ENCODE data around the gene GAB1. TPM values are rescaled to one million over a fixed set of nuclear protein-coding genes. Genes with fewer than 3 reads are reported as not detected.

Gene GAB1
- total RNA-seq, 3 donors from 2014 or later: 24.8 to 67.5 (median 38.7) TPM

DNA sequence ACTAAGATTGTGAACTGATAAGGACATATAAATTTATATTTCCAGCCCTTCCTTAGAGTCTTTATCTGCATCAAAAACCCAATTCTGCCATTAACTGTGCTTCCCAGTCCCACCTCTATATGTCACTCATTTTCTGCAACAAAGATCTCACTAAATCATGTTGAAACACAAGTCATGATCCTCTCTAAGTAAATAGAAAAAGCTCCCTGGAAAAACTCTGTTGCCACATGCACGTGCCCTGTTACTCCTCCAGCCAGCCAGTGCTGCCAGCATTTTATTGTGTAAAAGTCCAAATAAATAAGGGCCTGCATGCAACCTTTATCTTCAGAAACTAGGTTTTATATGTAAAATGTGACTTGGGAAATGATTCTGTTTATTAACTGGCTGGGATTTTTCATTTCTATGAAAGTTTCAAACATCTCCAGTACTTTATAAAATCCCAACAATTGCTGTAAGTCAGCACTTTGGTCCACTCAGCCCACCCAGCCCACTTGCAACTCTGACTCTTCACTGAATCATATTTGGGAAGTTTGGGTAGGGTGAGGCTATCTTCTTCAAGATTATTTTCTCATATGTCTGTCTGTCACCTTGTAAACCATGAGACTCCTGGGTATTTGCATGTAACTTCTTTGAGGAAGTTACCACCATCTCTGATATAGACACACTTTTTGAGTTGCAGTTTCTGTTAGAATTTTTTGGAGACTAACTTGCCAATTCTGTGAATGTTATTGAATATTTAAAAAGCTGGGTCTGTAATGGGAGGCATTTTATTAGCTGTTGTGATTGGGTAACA, 136.9 kb downstream of the GAB1 start:
- H3K4me3 ChIP-seq: no peak overlapping the region
- H3K4me1 ChIP-seq: no peaks in the 10 kb centered on the region
- H3K36me3 ChIP-seq: no peaks in the 10 kb centered on the region
- H3K27me3 ChIP-seq: no peaks in the 10 kb centered on the region
- TF ChIP-seq POLR2A (IDR thresholded peaks at IDR 0.05) (no peak), POLR2AphosphoS5 (IDR thresholded peaks at IDR 0.05) (no peak)
- TF ChIP-seq, protein P1, sequence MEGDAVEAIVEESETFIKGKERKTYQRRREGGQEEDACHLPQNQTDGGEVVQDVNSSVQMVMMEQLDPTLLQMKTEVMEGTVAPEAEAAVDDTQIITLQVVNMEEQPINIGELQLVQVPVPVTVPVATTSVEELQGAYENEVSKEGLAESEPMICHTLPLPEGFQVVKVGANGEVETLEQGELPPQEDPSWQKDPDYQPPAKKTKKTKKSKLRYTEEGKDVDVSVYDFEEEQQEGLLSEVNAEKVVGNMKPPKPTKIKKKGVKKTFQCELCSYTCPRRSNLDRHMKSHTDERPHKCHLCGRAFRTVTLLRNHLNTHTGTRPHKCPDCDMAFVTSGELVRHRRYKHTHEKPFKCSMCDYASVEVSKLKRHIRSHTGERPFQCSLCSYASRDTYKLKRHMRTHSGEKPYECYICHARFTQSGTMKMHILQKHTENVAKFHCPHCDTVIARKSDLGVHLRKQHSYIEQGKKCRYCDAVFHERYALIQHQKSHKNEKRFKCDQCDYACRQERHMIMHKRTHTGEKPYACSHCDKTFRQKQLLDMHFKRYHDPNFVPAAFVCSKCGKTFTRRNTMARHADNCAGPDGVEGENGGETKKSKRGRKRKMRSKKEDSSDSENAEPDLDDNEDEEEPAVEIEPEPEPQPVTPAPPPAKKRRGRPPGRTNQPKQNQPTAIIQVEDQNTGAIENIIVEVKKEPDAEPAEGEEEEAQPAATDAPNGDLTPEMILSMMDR (IDR thresholded peaks at IDR 0.05): no peak
- intact Hi-C loops (cut with DNase I; ENCODE audit: low total_unique reads): no loop called here
- H3K27ac ChIP-seq: no peak overlapping the region
- DNase-seq (ENCODE audit: low spot score in 2 of 2): no peak
- no peaks in the 10 kb centered on the region for H3K9me3 ChIP-seq

DNA sequence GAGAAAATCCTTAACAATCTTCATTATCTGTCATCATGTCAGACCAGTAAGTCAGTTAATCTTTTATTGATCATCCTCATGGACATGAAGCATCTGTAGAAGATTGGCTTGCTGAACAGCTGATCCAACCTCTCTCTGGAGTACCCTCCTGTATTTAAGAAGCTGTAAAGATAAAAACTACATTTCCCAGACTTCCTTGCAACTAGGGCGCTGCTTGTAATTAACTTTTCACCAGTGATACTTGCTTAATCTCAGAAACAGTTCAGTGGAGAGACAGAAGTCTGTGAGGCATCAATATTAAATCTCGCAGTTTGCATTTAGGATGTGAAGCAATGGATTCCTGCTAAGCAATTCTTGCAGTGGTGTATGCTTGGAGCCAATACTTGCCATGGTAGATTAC, 140.8 kb downstream of the GAB1 start:
- intact Hi-C loops (cut with DNase I; ENCODE audit: low total_unique reads): no loop called here
- no peak overlapping the region for H3K27ac ChIP-seq
- no peak overlapping the region for H3K4me3 ChIP-seq
- no peaks in the 10 kb centered on the region for H3K4me1 ChIP-seq
- H3K27me3 ChIP-seq: no peaks in the 10 kb centered on the region
- no peaks in the 10 kb centered on the region for H3K9me3 ChIP-seq
- TF ChIP-seq, protein P1 (IDR thresholded peaks at IDR 0.05): no peak
- TF ChIP-seq POLR2A (IDR thresholded peaks at IDR 0.05) (no peak), POLR2AphosphoS5 (IDR thresholded peaks at IDR 0.05) (no peak)
- no peak for DNase-seq (ENCODE audit: low spot score in 2 of 2)
- H3K36me3 ChIP-seq: no peaks in the 10 kb centered on the region

DNA sequence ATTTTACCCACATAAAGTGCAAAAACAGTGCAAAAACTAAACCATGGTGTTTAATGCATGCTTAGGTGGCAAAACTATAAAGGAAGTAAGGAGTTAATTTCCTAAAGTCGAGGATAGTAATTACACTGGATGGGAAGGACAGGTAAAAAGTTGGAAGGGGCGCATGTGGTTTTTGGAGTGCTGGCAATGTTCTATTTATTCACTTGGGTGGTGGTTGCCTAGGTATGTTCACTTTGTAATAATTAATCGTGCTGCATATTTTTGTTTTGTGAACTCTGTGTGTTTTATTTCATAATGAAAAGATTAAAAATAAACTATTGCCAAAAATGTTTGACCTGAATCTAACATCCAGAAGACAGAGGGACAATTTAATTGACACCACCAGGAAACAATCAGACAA, 144.7 kb downstream of the GAB1 start:
- no peak overlapping the region for H3K4me3 ChIP-seq
- H3K27ac ChIP-seq: no peak overlapping the region
- H3K27me3 ChIP-seq: no peaks in the 10 kb centered on the region
- intact Hi-C loops (cut with DNase I; ENCODE audit: low total_unique reads): no loop called here
- no peaks in the 10 kb centered on the region for H3K9me3 ChIP-seq
- no peaks in the 10 kb centered on the region for H3K4me1 ChIP-seq
- no peak for DNase-seq (ENCODE audit: low spot score in 2 of 2)
- TF ChIP-seq POLR2AphosphoS5 (IDR thresholded peaks at IDR 0.05) (no peak), POLR2A (IDR thresholded peaks at IDR 0.05) (no peak)
- TF ChIP-seq, protein P1 (IDR thresholded peaks at IDR 0.05): no peak
- H3K36me3 ChIP-seq: no peaks in the 10 kb centered on the region

DNA sequence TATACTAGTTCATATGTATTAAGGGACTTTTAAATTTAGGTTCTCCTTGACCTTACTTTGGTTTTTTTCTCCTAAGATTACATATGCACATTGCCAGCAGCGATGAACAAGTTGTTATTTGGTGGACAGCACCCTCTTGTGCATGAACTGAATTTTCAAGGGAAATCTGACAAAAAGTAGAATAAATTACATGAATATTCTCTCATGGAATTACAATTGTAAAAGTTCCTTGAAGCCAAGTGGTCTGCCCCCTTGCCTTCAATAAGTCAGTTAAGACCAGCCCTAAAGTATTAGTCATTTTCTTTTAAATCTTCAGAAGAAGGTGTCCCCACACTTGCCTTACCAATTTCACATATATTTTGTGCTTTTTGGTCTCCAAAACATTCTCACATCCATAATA, 146.2 kb downstream of the GAB1 start:
- Histone ChIP-seq H3K27ac (no peak overlapping the region), H3K4me1 (no peaks in the 10 kb centered on the region), H3K4me3 (no peak overlapping the region), H3K9me3 (no peaks in the 10 kb centered on the region), H3K36me3 (no peaks in the 10 kb centered on the region), H3K27me3 (no peaks in the 10 kb centered on the region)
- TF ChIP-seq, protein P1 (IDR thresholded peaks at IDR 0.05): peak in 2 of 3 donors; percentile 48 to 73
- no peak for TF ChIP-seq POLR2AphosphoS5 (IDR thresholded peaks at IDR 0.05)
- intact Hi-C loops (cut with DNase I; ENCODE audit: low total_unique reads): no loop called here
- DNase-seq (ENCODE audit: low spot score in 2 of 2): no peak

DNA sequence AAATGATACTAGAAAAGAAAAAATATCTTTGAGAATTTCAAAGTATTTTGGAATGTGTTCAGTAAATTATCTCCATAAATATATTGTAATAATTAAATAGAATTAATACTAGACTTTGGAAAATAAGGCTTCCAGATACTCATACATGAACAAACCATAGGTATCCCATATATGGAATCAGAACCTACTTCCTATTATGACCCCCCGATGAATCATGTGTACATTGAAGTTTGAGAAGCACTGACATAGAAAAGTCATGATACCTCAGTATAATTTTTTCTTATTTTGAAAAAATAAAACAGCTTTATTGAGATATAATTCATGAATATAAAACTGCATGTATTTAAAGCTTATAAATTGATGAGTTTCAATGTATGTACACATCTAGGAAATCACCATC, 149.6 kb downstream of the GAB1 start:
- TF ChIP-seq POLR2A (IDR thresholded peaks at IDR 0.05) (no peak), POLR2AphosphoS5 (IDR thresholded peaks at IDR 0.05) (no peak)
- TF ChIP-seq, protein P1 (IDR thresholded peaks at IDR 0.05): no peak
- Histone ChIP-seq H3K4me3 (no peak overlapping the region), H3K4me1 (no peaks in the 10 kb centered on the region), H3K36me3 (no peaks in the 10 kb centered on the region), H3K27ac (no peak overlapping the region), H3K9me3 (no peaks in the 10 kb centered on the region), H3K27me3 (no peaks in the 10 kb centered on the region)
- no peak for DNase-seq (ENCODE audit: low spot score in 2 of 2)
- intact Hi-C loops (cut with DNase I; ENCODE audit: low total_unique reads): no loop called here
